ENCODE data around the gene IFITM1. TPM values are rescaled to one million over a fixed set of nuclear protein-coding genes. Genes with fewer than 3 reads are reported as not detected.
A peak's percentile ranks its signal among the peaks of the same experiment; 100 is the strongest.

IFITM1 gene
- total and polyA plus RNA-seq, 4 donors = 46.7 to 311 (median 183) TPM

DNA sequence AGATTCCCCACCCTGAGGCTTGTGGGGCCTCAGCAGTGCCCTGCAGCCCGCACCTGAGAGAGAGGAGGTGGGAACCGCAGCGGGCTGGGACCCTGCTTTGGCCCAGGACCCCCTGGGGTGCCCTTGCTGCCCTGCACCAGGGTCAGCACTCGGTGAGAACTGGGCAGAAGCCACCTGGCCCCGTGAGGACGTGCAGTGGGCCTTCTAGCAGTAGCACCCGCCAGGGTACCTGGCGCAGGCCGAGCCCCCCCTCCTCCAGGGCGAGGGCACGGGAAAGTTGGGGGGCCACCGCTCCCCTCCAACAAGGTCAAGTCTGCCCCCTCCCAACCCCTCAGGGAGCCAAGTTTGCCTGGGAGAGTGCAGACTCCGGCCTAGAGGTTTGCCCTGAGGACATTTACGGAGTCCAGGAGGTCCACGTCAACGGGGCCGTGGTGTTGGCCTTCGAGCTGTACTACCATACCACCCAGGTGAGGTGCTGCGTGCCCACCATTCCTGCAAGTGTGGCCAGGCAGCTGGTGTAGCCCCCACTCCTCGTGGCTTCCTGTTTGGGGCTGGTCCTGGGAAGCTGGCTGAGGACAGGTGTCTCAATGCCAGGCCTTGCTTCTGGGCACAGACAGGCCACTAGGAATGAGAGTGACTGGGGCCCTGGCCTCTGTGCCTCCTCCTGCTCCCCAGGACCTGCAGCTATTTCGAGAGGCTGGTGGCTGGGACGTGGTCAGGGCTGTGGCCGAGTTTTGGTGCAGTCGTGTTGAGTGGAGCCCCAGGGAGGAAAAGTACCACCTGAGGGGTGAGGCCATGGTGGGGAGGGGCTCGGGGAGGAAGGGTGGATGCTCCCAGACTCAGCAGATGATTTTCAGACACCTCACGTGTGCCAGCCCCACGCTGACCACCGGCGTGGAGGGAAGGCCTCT is 21.4 kb upstream of the IFITM1 start:
- DNase-seq = peak; percentile 45 to 76
- 92 to 95% methylated on average over 29 of the region's 29 CpGs for WGBS, 2 donors

DNA sequence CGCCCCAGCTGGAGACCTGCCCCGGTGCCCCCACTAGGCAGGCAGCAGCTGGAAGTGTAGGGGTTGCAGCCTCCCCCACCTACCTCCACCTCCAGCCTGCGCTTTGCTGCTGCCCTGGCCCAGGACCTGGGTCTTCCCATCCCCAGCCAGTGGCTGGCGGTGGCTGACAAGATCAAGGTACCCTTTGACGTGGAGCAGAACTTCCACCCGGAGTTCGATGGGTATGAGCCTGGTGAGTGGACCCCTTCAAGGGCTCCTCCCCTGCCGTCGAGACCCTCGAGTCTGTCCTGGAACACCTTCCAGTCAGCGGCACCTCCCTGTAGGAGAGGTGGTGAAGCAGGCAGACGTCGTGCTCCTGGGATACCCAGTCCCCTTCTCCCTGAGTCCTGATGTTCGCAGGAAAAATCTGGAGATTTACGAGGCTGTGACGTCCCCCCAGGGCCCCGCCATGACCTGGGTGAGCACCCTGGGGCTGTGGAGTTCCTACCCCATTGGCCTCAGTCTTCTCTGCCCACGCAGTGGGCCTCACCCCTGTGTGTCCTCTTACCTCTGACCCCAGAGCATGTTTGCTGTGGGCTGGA is 20.5 kb upstream of the IFITM1 start:
- intact Hi-C loops (cut with DNase I) = no loop called here
- no peak for ATAC-seq (ENCODE audit: low FRiP score)
- H3K27me3 ChIP-seq (ENCODE audit: control insufficient read depth in 1 of 2, insufficient read depth in 2 of 2, low read length in 1 of 2) = no peaks in the 10 kb centered on the region
- no peak overlapping the region for H3K27ac ChIP-seq (ENCODE audit: low read depth in 1 of 2, low read length in 2 of 2)
- H3K4me1 ChIP-seq (ENCODE audit: control insufficient read depth in 1 of 2, insufficient read depth in 2 of 2, low read length in 2 of 2) = no peaks in the 10 kb centered on the region
- H3K4me3 ChIP-seq (ENCODE audit: low read length in 2 of 2) = no peak overlapping the region
- no peaks in the 10 kb centered on the region for H3K9me3 ChIP-seq (ENCODE audit: control insufficient read depth, low read length)
- DNase-seq = peak in 1 of 2 donors; percentile 57
- 88 to 89% methylated on average over 18 of the region's 18 CpGs for WGBS, 2 donors
- no peaks in the 10 kb centered on the region for H3K36me3 ChIP-seq (ENCODE audit: control insufficient read depth in 1 of 2, insufficient read depth in 2 of 2, low read length in 1 of 2)

More for the DNA sequence above, 21.4 kb upstream of the IFITM1 start:
- no peak overlapping the region for H3K4me3 ChIP-seq (ENCODE audit: low read length in 2 of 2)
- H3K9me3 ChIP-seq (ENCODE audit: control insufficient read depth, low read length) = no peaks in the 10 kb centered on the region
- no peaks in the 10 kb centered on the region for H3K27me3 ChIP-seq (ENCODE audit: control insufficient read depth in 1 of 2, insufficient read depth in 2 of 2, low read length in 1 of 2)
- H3K27ac ChIP-seq (ENCODE audit: low read depth in 1 of 2, low read length in 2 of 2) = no peak overlapping the region
- intact Hi-C loops (cut with DNase I) = no loop called here
- no peaks in the 10 kb centered on the region for H3K4me1 ChIP-seq (ENCODE audit: control insufficient read depth in 1 of 2, insufficient read depth in 2 of 2, low read length in 2 of 2)
- H3K36me3 ChIP-seq (ENCODE audit: control insufficient read depth in 1 of 2, insufficient read depth in 2 of 2, low read length in 1 of 2) = no peaks in the 10 kb centered on the region
- ATAC-seq (ENCODE audit: low FRiP score) = no peak

DNA sequence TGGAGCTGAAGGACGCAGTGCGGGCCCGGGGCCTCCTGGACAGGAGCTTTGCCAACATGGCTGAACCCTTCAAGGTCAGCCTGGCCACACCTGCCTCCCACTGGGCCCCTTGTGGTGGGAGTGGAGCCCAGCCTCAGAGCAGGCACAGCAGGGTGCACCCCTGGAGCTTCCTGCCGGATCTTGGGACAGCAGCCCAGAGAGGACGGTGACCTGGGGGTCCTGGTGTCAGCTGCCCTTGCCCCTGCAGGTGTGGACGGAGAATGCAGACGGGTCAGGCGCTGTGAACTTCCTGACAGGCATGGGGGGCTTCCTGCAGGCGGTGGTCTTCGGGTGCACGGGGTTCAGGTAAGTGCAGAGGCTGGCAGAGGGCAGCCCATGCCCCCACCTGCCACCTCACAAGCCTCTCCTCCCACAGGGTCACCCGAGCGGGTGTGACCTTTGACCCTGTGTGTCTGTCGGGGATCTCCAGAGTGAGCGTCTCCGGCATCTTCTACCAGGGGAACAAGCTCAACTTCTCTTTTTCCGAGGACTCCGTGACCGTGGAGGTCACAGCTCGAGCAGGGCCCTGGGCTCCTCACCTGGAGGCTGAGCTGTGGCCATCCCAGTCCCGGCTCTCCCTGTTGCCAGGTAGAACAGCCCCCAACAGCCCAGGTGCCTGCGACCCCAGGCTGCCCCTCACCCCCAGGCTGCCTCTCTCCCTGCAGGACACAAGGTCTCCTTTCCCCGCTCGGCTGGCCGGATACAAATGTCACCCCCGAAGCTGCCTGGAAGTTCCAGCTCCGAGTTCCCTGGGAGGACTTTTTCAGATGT is 19.8 kb upstream of the IFITM1 start:
- no peaks in the 10 kb centered on the region for H3K36me3 ChIP-seq (ENCODE audit: control insufficient read depth in 1 of 2, insufficient read depth in 2 of 2, low read length in 1 of 2)
- 88 to 91% methylated on average over 27 of the region's 27 CpGs for WGBS, 2 donors
- DNase-seq (peak; percentile 42 to 72), ATAC-seq (ENCODE audit: low FRiP score) (no peak)
- no peaks in the 10 kb centered on the region for H3K27me3 ChIP-seq (ENCODE audit: control insufficient read depth in 1 of 2, insufficient read depth in 2 of 2, low read length in 1 of 2)
- no peaks in the 10 kb centered on the region for H3K4me1 ChIP-seq (ENCODE audit: control insufficient read depth in 1 of 2, insufficient read depth in 2 of 2, low read length in 2 of 2)
- no peak overlapping the region for H3K4me3 ChIP-seq (ENCODE audit: low read length in 2 of 2)
- intact Hi-C loops (cut with DNase I) = no loop called here
- no peaks in the 10 kb centered on the region for H3K9me3 ChIP-seq (ENCODE audit: control insufficient read depth, low read length)
- no peak overlapping the region for H3K27ac ChIP-seq (ENCODE audit: low read depth in 1 of 2, low read length in 2 of 2)

DNA sequence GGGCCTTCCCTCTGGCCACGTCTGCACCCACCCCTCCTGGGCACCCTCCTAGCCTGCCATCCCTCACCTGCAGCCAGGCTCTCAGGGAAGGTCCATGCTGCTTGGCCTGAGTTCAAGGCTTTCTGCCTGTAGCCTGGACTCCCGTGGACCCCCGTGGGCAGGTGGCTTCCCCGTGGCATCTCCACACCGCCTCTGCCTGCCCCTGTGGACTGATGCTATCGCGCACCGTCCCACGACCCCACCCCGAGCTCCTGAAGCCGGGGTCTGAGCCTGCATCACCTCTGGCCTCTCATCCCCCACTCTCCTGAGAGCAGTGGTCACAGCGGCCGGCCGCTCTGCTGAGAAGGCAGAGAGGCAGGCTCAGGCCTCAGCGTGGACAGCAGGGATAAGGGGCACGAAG is 19.1 kb upstream of the IFITM1 start:
- H3K27me3 ChIP-seq (ENCODE audit: control insufficient read depth in 1 of 2, insufficient read depth in 2 of 2, low read length in 1 of 2) = no peaks in the 10 kb centered on the region
- H3K4me1 ChIP-seq (ENCODE audit: control insufficient read depth in 1 of 2, insufficient read depth in 2 of 2, low read length in 2 of 2) = no peaks in the 10 kb centered on the region
- intact Hi-C loops (cut with DNase I) = no loop called here
- no peaks in the 10 kb centered on the region for H3K9me3 ChIP-seq (ENCODE audit: control insufficient read depth, low read length)
- 90 to 93% methylated on average over 14 to 16 of the region's 16 CpGs for WGBS, 2 donors
- peak; percentile 38 to 74 for DNase-seq
- no peaks in the 10 kb centered on the region for H3K36me3 ChIP-seq (ENCODE audit: control insufficient read depth in 1 of 2, insufficient read depth in 2 of 2, low read length in 1 of 2)
- no peak overlapping the region for H3K27ac ChIP-seq (ENCODE audit: low read depth in 1 of 2, low read length in 2 of 2)
- ATAC-seq (ENCODE audit: low FRiP score) = no peak
- H3K4me3 ChIP-seq (ENCODE audit: low read length in 2 of 2) = no peak overlapping the region

DNA sequence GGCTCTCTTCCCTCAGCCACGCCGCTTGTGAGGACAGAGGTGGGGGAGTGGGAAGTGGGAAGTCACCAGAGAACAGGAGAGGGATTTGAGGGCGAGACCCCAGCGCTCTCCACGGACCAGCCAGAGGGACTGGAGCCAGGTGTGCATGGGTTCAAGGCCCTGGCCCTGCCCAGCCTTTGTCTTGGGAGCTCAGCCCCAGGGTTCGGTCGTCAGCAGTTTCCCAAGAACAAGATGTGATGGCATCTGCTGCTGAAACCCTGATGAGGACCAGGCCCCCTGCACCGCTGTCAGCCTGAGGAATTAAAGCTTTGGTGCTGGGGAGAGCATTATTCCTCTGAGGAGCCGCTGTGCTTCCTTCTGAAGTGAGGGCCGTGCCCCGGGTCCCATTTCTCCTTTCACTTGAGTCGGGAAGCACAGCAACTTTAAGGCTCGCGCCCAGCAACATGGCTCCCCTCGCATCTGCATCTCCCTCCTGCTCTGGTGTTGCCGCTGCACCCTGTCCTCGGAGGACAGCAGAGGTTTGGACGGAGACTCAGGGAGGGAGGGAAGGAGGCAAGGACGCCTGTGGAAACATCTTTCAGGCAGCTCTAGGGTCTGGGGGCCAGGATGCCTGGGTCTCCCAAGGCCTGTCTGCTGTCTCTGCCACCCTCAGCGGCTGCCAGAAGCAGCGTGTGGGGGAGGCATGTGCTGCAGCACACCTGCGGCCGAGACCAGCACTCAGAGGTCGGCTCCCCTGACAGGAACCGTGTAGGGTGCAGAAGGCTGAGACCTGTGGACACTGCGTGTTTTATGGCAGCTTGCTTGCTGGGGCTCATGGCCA is 18.3 kb upstream of the IFITM1 start:
- no peak for ATAC-seq (ENCODE audit: low FRiP score)
- H3K27ac ChIP-seq (ENCODE audit: low read depth in 1 of 2, low read length in 2 of 2) = no peak overlapping the region
- H3K9me3 ChIP-seq (ENCODE audit: control insufficient read depth, low read length) = no peaks in the 10 kb centered on the region
- DNase-seq = peak; percentile 38 to 62
- no peaks in the 10 kb centered on the region for H3K36me3 ChIP-seq (ENCODE audit: control insufficient read depth in 1 of 2, insufficient read depth in 2 of 2, low read length in 1 of 2)
- no peaks in the 10 kb centered on the region for H3K27me3 ChIP-seq (ENCODE audit: control insufficient read depth in 1 of 2, insufficient read depth in 2 of 2, low read length in 1 of 2)
- no peak overlapping the region for H3K4me3 ChIP-seq (ENCODE audit: low read length in 2 of 2)
- 81 to 85% methylated on average over 26 of the region's 26 CpGs for WGBS, 2 donors
- H3K4me1 ChIP-seq (ENCODE audit: control insufficient read depth in 1 of 2, insufficient read depth in 2 of 2, low read length in 2 of 2) = no peaks in the 10 kb centered on the region
- intact Hi-C loops (cut with DNase I) = no loop called here

DNA sequence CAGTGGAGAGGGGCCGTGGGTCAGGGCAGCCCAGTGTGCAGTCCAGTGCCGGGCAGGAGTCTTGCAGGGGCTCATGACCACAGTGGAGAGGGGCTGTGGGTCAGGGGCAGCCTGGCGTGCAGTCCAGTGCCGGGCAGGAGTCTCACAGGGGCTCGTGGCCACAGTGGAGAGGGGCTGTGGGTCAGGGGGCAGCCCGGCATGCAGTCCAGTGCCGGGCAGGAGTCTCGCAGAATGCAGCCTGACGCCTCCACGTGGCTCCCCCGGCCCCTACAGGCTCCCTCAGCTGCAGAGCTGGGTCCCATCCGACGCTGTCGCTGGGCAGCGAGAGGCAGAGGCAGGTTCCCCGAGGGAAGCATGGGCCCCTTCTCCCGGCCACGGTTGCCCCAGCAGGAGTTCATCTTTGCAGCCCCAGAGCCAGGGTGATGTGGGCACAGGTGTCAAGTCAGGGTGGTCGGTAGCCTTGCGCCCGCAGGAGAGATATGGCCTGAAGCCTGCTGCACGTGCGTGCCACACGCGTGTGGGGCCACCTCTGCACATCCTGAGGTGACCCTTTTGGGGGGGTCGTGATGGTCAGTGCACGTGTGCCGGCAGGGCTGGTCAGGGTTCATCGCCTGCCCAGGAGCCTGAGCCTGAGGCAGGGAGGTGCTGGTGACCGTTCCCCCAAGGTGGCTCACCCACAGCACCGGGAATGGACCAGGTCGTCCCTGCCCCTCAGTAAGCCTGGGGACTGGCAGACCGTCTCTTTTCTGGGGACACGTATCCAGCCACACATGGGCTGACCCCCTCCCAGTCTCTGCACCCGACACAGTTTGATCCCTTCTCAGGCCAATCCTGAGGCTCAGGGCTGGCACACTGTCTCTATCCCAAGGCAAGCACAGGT is 17.4 kb upstream of the IFITM1 start:
- Histone ChIP-seq H3K36me3 (ENCODE audit: control insufficient read depth in 1 of 2, insufficient read depth in 2 of 2, low read length in 1 of 2) (no peaks in the 10 kb centered on the region), H3K4me3 (ENCODE audit: low read length in 2 of 2) (no peak overlapping the region), H3K27ac (ENCODE audit: low read depth in 1 of 2, low read length in 2 of 2) (no peak overlapping the region), H3K9me3 (ENCODE audit: control insufficient read depth, low read length) (no peaks in the 10 kb centered on the region), H3K27me3 (ENCODE audit: control insufficient read depth in 1 of 2, insufficient read depth in 2 of 2, low read length in 1 of 2) (no peaks in the 10 kb centered on the region), H3K4me1 (ENCODE audit: control insufficient read depth in 1 of 2, insufficient read depth in 2 of 2, low read length in 2 of 2) (no peaks in the 10 kb centered on the region)
- DNase-seq = peak; percentile 42 to 52
- ATAC-seq (ENCODE audit: low FRiP score) = no peak
- WGBS, 2 donors = 70 to 71% methylated on average over 34 to 35 of the region's 35 CpGs
- intact Hi-C loops (cut with DNase I) = no loop called here

DNA sequence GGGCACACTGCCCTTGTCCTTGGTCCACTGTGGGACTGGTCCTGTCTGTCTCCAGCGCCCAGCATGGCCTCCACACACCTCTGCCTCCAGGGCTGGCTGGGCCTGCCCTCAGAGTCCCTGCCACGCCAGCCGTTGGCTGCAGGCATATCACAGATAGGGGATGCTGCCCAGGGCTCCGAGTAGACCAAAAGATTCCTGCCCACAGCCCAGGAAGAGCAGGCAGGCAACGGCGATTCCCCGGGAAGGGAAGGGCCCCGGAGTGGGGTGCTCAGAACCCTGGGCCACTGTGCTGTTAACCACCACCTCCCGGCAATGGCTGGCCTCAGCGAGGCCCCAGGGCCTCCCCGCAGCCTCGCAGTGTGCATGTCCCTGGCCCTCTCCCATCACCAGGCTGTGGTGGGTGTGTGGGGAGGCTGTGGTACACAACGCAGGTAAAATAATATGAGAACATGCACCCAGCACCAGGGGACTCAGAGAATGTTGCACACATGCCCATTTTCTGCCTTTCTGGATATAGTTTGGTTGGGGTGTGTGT is 16.7 kb upstream of the IFITM1 start:
- H3K27me3 ChIP-seq (ENCODE audit: control insufficient read depth in 1 of 2, insufficient read depth in 2 of 2, low read length in 1 of 2) = no peaks in the 10 kb centered on the region
- intact Hi-C loops (cut with DNase I) = no loop called here
- DNase-seq = peak; percentile 45 to 71

More for the DNA sequence above, 16.7 kb upstream of the IFITM1 start:
- no peak for ATAC-seq (ENCODE audit: low FRiP score)
- Histone ChIP-seq H3K27ac (ENCODE audit: low read depth in 1 of 2, low read length in 2 of 2) (no peak overlapping the region), H3K4me3 (ENCODE audit: low read length in 2 of 2) (no peak overlapping the region), H3K4me1 (ENCODE audit: control insufficient read depth in 1 of 2, insufficient read depth in 2 of 2, low read length in 2 of 2) (no peaks in the 10 kb centered on the region), H3K9me3 (ENCODE audit: control insufficient read depth, low read length) (no peaks in the 10 kb centered on the region), H3K36me3 (ENCODE audit: control insufficient read depth in 1 of 2, insufficient read depth in 2 of 2, low read length in 1 of 2) (no peaks in the 10 kb centered on the region)
- WGBS, 2 donors = 55 to 57% methylated on average over 13 of the region's 13 CpGs

Measured in aorta (tissue), 5 donors.